Ramos (cell line): Measurements from ENCODE around the gene SKA2.
"Not testable (repeated sequence)": the region's sequence is repeated elsewhere in the genome, so short reads cannot be mapped to it uniquely, and the experiment has no call there.

Experiments
- in situ Hi-C: fragments of 300-500 bp; cut with MboI; formaldehyde crosslinking; loops from one replicate; pipeline ENCODE4 v1.14.3; 2022; ENCODE audit warnings: low sequenced_read_pairs; ENCODE audit not compliant: unreplicated experiment

SKA2 gene

GRCh38 chr17:59154721-59155438, at the start of gene SKA2:
SKA2 (minus strand) TSS chr17:59155186; CDS start chr17:59155163, 23 bp downstream.
- in situ Hi-C loops, result no loop called here

- in situ Hi-C loops, result no loop called here
Observed at GRCh38 chr17:59202320-59202719, 47.3 kb upstream of the SKA2 start.

- in situ Hi-C loops, result no loop called here
Observed at GRCh38 chr17:59199398-59199797, 44.4 kb upstream of the SKA2 start.

- in situ Hi-C loops, result no loop called here
Observed at GRCh38 chr17:59193336-59193862, 38.4 kb upstream of the SKA2 start.

- in situ Hi-C loops, result no loop called here
Observed at GRCh38 chr17:59190806-59191205, 35.8 kb upstream of the SKA2 start.

- in situ Hi-C loops, result no loop called here
Observed at GRCh38 chr17:59186850-59187249, 31.9 kb upstream of the SKA2 start.

GRCh38 chr17:59185997-59186396, 31.0 kb upstream of the SKA2 start:
- in situ Hi-C loops, result no loop called here

- in situ Hi-C loops, result no loop called here
Observed at GRCh38 chr17:59181481-59181880, 26.5 kb upstream of the SKA2 start.

GRCh38 chr17:59180626-59181025, 25.6 kb upstream of the SKA2 start:
- in situ Hi-C loops, result no loop called here

- in situ Hi-C loops, result not testable (repeated sequence)
Observed at GRCh38 chr17:59179601-59180000, 24.6 kb upstream of the SKA2 start.

- in situ Hi-C loops, result no loop called here
Observed at GRCh38 chr17:59178266-59178985, 23.4 kb upstream of the SKA2 start.

- in situ Hi-C loops, result no loop called here
Observed at GRCh38 chr17:59175076-59175475, 20.1 kb upstream of the SKA2 start.

GRCh38 chr17:59174671-59175070, 19.7 kb upstream of the SKA2 start:
- in situ Hi-C loops, result no loop called here

- in situ Hi-C loops, result no loop called here
Observed at GRCh38 chr17:59172436-59173004, 17.5 kb upstream of the SKA2 start.

GRCh38 chr17:59167571-59168001, 12.6 kb upstream of the SKA2 start:
- in situ Hi-C loops, result no loop called here

- in situ Hi-C loops, result no loop called here
Observed at GRCh38 chr17:59165933-59166342, 11.0 kb upstream of the SKA2 start.

GRCh38 chr17:59161477-59161876, 6.5 kb upstream of the SKA2 start:
- in situ Hi-C loops, result no loop called here

- in situ Hi-C loops, result no loop called here
Observed at GRCh38 chr17:59160157-59161025, 5.4 kb upstream of the SKA2 start.

- in situ Hi-C loops, result no loop called here
Observed at GRCh38 chr17:59155439-59156177, 622 bp upstream of the SKA2 start, which contains the start of gene PRR11. PRR11 (plus strand) TSS chr17:59155746; CDS start chr17:59169753, 14,007 bp downstream.
